Cardiac fibroblast (primary cell): ENCODE measurements around the gene FHL2.

Source experiments
- DNase-seq, 2 donors: peaks; one replicate each; pipeline versions ENCODE4 v3.0.0 to v3.0.0-alpha.2; 2010; ENCODE audit warnings: low read depth in 2 of 2
- H3K4me3 ChIP-seq, 2 donors: replicated peaks in 1 of 2; 1 replicate in 1 of 2; 2 replicates in 1 of 2; pipeline ENCODE4 v1.5.1; 2011; ENCODE audit warnings: low read depth in 2 of 2, low read length in 2 of 2, mild to moderate bottlenecking in 2 of 2, moderate library complexity in 1 of 2
- TF ChIP-seq, protein P1 (sequence below): IDR thresholded peaks from one replicate; pipeline ENCODE4 v1.5.1; 2011; ENCODE audit warnings: low read depth, mild to moderate bottlenecking, low read length, inconsistent platforms

The FHL2 gene

DNA sequence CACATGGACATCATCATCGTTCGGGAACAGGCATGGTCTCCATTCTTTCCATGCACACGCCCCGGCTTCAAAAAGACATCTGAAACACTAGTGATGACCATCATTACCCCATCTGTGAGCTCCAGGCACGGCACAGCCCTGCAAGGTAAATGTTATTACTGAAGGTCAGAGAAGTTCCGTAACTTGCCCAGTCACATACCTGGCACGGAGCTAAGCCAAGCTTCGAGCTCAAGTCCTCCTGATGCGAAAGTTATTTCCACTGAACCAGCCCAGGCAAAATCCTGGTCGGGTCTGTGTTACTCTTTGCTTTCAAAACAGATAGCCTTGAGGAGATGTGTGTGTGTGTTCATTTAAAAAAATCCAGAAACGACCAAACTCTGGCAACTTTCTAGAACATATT lies 22.8 kb downstream of the FHL2 start:
- H3K4me3 ChIP-seq: no peak overlapping the region
- no peak for DNase-seq
- TF ChIP-seq, protein P1, sequence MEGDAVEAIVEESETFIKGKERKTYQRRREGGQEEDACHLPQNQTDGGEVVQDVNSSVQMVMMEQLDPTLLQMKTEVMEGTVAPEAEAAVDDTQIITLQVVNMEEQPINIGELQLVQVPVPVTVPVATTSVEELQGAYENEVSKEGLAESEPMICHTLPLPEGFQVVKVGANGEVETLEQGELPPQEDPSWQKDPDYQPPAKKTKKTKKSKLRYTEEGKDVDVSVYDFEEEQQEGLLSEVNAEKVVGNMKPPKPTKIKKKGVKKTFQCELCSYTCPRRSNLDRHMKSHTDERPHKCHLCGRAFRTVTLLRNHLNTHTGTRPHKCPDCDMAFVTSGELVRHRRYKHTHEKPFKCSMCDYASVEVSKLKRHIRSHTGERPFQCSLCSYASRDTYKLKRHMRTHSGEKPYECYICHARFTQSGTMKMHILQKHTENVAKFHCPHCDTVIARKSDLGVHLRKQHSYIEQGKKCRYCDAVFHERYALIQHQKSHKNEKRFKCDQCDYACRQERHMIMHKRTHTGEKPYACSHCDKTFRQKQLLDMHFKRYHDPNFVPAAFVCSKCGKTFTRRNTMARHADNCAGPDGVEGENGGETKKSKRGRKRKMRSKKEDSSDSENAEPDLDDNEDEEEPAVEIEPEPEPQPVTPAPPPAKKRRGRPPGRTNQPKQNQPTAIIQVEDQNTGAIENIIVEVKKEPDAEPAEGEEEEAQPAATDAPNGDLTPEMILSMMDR: no peak

DNA sequence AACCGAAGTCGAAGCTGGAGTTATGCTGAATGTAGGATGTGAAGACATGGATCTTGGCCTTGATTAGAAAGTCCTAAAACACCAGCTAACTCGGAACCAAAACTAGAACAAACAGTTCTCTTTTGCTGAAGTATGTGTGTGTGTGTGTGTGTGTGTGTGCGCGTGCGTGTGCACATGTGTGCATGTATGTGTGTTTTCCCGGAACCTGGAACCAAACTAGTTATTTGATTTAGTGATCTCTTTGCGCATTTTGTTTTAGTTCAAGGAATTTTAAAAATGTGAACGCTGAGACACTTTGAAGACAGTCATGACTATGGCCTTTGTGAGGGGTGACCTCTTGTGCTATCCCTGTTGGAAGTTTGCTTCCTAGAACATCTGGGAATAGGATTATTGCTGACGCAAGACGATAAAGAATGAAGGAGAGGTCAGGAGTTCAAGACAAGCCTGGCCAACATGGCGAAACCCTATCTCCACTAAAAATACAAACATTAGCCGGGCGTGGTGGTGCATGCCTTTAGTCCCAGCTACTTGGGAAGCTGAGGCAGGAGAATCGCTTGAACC lies 23.8 kb downstream of the FHL2 start:
- TF ChIP-seq, protein P1: no peak
- DNase-seq: peak; percentile 72 to 89
- no peak overlapping the region for H3K4me3 ChIP-seq

DNA sequence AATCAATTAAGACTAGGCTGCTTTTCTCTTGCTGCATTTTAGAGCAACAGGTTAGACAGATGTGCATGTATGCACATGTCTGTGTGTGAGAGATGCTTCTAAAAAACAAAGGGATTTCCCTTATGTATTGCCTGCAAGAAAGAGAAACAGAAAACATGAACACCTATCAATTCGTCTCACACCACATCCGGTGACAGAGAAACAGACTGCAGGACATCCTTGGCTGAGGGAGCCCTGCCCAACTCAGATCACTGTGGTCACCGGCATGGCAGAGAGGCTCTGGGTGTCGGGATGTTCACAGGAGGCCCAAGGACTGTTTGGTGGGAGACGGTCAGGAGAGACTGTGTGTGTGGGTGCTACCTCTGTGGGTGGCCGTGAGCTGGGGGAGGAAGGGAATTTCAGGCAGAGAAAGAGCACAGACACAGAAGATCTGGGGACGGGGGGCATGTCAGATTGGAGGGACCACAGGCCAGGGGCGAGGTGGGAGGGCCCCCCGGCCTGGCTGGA lies 24.9 kb downstream of the FHL2 start:
- peak in 1 of 2 donors; percentile 14 for DNase-seq
- TF ChIP-seq, protein P1: no peak
- H3K4me3 ChIP-seq: no peak overlapping the region

DNA sequence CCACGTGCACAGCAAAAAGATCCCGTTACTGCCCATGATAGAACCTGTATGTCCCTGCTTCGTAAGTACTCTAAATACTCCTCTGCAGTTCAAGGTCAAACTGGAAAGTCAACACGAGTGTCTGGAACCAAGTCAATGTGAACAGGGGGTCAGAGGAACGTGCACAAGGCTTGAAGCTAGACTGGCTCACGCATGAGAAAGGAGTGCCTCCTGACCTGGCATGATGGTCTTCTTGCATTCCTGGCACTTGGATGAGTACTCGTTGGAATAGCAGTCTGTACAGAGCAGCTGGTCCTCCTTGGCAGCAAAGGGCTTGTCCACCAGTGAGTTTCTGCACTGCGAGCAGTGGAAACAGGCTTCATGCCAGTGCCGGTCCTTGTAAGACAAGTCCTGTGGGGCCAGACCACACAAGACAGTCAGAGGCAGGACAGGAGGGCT lies 25.5 kb downstream of the FHL2 start:
- no peak overlapping the region for H3K4me3 ChIP-seq
- TF ChIP-seq, protein P1: no peak
- peak; percentile 42 to 73 for DNase-seq

DNA sequence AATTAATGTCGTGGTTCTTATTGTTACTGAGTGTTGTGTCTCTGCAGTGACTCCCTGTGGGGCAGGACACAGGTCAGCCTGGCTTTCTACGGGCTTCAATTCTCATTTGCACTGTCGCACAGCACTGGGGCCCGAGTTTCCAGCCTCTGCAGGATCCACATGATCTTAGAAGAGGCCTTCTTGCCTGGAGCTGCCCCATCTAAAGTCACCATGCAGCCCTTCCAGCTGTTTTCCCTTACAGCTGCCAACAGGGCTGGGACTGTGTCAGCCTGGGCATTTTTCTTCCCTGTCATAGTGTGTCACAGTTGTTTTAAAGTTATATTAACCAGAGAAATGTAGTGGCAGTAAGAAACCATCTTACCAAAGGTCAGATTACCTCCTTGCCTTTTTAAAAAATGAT lies 27.0 kb downstream of the FHL2 start:
- TF ChIP-seq, protein P1: no peak
- no peak for DNase-seq
- H3K4me3 ChIP-seq: no peak overlapping the region

DNA sequence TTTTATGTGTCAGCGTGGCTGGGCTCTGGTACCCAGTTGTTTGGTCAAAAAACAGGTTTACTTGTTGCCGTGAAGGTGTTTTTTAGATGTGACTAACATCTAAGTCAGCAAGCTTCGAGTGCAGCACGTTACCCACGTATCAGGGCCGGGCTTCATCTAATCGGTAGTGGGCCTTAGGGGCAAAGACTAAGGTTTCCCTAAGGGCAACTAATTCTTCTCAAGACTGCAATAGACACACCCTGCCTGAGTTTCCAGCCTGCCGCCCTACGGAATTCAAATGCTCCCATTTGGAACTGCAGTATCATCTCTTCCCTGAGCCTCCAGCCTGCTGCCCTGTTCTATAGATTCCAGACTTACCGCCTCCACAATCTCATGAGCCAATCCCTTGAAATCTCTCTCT lies 27.7 kb downstream of the FHL2 start:
- TF ChIP-seq, protein P1: no peak
- H3K4me3 ChIP-seq: no peak overlapping the region
- DNase-seq: peak in 1 of 2 donors; percentile 17
